ENCODE results near the gene HES1. TPM values are rescaled to one million over a fixed set of nuclear protein-coding genes. Genes with fewer than 3 reads are reported as not detected.

Gene HES1
- total RNA-seq, 1 donor from 2014 or later, result 99.9 TPM

DNA sequence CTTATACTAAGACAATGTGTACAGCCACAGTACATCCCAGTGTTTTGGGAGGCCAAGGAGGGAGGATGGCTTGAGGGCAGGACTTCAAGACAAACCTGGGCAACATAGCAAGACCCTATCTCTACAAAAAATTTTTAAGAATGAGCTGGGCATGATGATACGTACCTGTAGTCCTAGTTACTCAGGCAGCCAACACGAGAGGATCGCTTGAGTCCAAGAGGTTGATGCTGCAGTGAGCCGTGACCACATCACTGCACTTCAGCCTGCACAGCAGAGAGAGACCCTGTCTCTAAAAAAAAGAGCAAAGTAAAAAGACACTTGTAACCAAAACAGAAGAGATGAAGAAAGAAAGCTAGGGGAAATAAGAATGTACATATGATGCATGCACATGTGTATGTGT lies 38.5 kb downstream of the HES1 start:
- H3K4me3 Mint-ChIP-seq, result no peak overlapping the region
- peaks cover 8% of the 10 kb centered on the region for H3K9me3 Mint-ChIP-seq
- no peak for DNase-seq (ENCODE audit: low spot score in 2 of 2, unreplicated experiment in 2 of 2)
- TF ChIP-seq, protein P1, sequence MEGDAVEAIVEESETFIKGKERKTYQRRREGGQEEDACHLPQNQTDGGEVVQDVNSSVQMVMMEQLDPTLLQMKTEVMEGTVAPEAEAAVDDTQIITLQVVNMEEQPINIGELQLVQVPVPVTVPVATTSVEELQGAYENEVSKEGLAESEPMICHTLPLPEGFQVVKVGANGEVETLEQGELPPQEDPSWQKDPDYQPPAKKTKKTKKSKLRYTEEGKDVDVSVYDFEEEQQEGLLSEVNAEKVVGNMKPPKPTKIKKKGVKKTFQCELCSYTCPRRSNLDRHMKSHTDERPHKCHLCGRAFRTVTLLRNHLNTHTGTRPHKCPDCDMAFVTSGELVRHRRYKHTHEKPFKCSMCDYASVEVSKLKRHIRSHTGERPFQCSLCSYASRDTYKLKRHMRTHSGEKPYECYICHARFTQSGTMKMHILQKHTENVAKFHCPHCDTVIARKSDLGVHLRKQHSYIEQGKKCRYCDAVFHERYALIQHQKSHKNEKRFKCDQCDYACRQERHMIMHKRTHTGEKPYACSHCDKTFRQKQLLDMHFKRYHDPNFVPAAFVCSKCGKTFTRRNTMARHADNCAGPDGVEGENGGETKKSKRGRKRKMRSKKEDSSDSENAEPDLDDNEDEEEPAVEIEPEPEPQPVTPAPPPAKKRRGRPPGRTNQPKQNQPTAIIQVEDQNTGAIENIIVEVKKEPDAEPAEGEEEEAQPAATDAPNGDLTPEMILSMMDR (IDR thresholded peaks at IDR 0.05; ENCODE audit: unreplicated experiment), result no peak
- H3K36me3 Mint-ChIP-seq, result no peaks in the 10 kb centered on the region
- H3K27ac Mint-ChIP-seq, result no peak overlapping the region
- no peaks in the 10 kb centered on the region for H3K27me3 Mint-ChIP-seq (ENCODE audit: low read depth)
- H3K4me1 Mint-ChIP-seq, result peaks cover 35% of the 10 kb centered on the region

DNA sequence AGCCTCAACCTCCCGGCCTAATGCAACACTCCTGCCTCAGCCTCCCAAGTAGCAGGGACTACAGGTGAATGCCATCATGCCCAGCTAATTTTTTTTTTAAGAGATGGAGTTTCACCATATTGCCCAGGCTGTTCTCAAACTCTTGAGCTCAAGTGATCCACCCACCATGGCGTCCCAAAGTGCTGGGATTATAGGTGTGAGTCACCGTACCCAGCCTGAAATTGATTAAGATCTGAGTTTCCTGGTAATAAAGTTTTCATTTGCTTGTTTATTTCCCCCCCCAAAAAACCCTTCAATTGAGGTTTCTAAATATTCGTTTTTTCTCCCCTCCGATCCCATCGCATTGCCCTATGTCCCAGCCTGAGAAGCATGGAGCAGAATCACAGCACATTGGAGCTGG lies 39.0 kb downstream of the HES1 start:
- Mint-ChIP-seq H3K27ac (no peak overlapping the region), H3K9me3 (peaks cover 8% of the 10 kb centered on the region), H3K36me3 (no peaks in the 10 kb centered on the region), H3K27me3 (ENCODE audit: low read depth) (no peaks in the 10 kb centered on the region), H3K4me3 (no peak overlapping the region), H3K4me1 (peaks cover 32% of the 10 kb centered on the region)
- TF ChIP-seq, protein P1 (IDR thresholded peaks at IDR 0.05; ENCODE audit: unreplicated experiment), result no peak
- DNase-seq (ENCODE audit: low spot score in 2 of 2, unreplicated experiment in 2 of 2), result no peak

DNA sequence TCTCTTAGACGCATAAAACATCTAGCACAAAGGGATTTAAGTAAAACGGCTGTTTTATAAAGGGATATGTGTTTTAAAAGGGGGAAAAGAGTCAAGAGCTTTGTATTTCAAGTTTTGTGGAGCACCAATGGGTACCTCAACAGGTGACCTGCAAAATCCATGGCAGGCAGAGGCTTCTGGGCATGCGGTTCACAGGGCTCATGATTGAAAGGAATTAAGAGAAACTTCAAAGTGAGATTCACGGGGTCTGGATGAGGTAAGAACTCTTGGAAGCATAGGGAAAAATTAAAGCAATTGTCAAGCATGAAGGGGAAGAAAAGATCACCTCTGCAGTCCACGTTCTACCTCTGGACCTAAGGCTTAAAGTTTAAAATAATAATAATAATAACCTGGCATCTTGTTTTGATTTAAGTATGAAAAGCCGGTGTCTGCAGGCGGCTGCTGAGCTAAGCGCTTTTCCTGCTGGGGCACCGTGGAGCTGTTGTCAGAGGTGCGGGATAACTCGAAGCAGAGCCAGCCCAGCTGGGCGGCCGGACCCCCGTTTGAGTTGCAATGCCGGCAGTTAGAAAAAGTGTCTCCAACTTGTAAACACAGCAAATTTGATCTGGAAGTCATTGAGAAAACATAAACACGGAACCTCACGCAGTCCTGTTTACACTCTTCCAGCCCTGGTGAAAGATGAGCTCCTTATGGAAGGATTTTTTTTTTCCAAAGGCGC lies 40.5 kb downstream of the HES1 start:
- TF ChIP-seq, protein P1 (IDR thresholded peaks at IDR 0.05; ENCODE audit: unreplicated experiment), result no peak
- H3K4me1 Mint-ChIP-seq, result peaks cover 31% of the 10 kb centered on the region
- peak overlapping the region; percentile 33 for H3K4me3 Mint-ChIP-seq
- peak in 1 of 2 experiments; percentile 46 for DNase-seq (ENCODE audit: low spot score in 2 of 2, unreplicated experiment in 2 of 2)
- H3K27me3 Mint-ChIP-seq (ENCODE audit: low read depth), result no peaks in the 10 kb centered on the region
- no peak overlapping the region for H3K27ac Mint-ChIP-seq
- peaks cover 8% of the 10 kb centered on the region for H3K9me3 Mint-ChIP-seq
- H3K36me3 Mint-ChIP-seq, result no peaks in the 10 kb centered on the region

DNA sequence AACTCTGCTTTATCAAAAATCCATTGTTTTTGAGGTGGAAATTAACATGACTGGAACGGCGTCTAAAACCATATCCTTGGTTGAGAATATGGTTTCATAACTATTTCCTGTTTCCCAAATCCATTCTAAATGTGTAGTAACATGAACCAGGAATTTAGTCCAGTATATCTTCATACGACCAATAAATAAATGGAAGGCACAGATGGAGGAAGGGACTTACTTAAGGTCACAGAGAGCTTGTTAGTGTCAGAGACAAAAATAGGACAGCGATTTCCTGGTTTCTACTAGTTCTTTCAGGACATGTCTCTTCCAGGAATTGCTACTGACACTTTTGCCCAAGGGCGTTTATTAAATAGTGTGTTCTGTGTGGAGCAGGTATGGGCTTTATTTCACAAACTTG lies 41.2 kb downstream of the HES1 start:
- Mint-ChIP-seq H3K4me1 (peaks cover 31% of the 10 kb centered on the region), H3K4me3 (no peak overlapping the region), H3K36me3 (no peaks in the 10 kb centered on the region), H3K9me3 (peaks cover 6% of the 10 kb centered on the region), H3K27ac (no peak overlapping the region), H3K27me3 (ENCODE audit: low read depth) (no peaks in the 10 kb centered on the region)
- no peak for DNase-seq (ENCODE audit: low spot score in 2 of 2, unreplicated experiment in 2 of 2)
- TF ChIP-seq, protein P1 (IDR thresholded peaks at IDR 0.05; ENCODE audit: unreplicated experiment), result no peak

DNA sequence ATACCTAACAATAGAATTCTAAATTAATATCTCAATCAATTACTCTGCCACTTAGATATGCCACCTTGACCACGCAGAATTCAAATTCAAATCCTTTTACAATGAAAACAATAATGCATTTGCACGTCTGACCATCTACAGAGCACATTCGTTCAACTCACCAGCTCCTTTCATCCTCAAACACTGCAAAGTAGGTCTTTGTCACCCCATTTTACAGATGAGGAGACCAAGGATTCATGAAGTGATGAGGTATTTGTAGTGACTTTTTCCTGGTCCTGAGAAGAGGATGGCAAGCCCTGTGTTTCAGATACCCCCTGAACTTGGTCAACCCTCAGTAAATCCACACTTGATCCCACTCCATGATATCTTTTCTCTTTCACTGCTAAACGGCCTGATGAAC lies 42.2 kb downstream of the HES1 start:
- Mint-ChIP-seq H3K4me1 (peaks cover 31% of the 10 kb centered on the region), H3K4me3 (no peak overlapping the region), H3K9me3 (no peaks in the 10 kb centered on the region), H3K27ac (no peak overlapping the region), H3K36me3 (no peaks in the 10 kb centered on the region), H3K27me3 (ENCODE audit: low read depth) (no peaks in the 10 kb centered on the region)
- no peak for DNase-seq (ENCODE audit: low spot score in 2 of 2, unreplicated experiment in 2 of 2)
- TF ChIP-seq, protein P1 (IDR thresholded peaks at IDR 0.05; ENCODE audit: unreplicated experiment), result no peak
